Small intestine (tissue), 7 donors: ENCODE results near the gene DMC1. TPM values are rescaled to one million over a fixed set of nuclear protein-coding genes. Genes with fewer than 3 reads are reported as not detected.
"Not testable (repeated sequence)": the region's sequence is repeated elsewhere in the genome, so short reads cannot be mapped to it uniquely, and the experiment has no call there.

Source experiments
- DNase-seq, 2 donors: peaks; one replicate each; pipeline versions ENCODE4 v3.0.0 to v3.0.0-alpha.2; 2013
- FAIRE-seq: peaks from 2 replicates; lab custom pipeline; 2012; peaks lifted over from hg19 to GRCh38; lab: Jason Lieb, UNC
- H3K27ac ChIP-seq, 3 donors: one replicate each; pipeline ENCODE4 v1.5.1; 2013; ENCODE audit warnings: low read length in 2 of 3, mild to moderate bottlenecking in 2 of 3, control low read depth in 1 of 3, inconsistent platforms in 1 of 3, low read depth in 1 of 3, moderate library complexity in 1 of 3
- H3K27me3 ChIP-seq, 3 donors: one replicate each; pipeline ENCODE4 v1.6.1; 2013; ENCODE audit warnings: low read length in 3 of 3, inconsistent platforms in 1 of 3; ENCODE audit not compliant: control insufficient read depth in 3 of 3, insufficient read depth in 3 of 3
- H3K36me3 ChIP-seq, 3 donors: one replicate each; pipeline ENCODE4 v1.6.1; 2013; ENCODE audit warnings: low read length in 3 of 3, inconsistent platforms in 1 of 3, low read depth in 1 of 3, mild to moderate bottlenecking in 1 of 3, moderate library complexity in 1 of 3; ENCODE audit not compliant: control insufficient read depth in 3 of 3, insufficient read depth in 2 of 3
- H3K4me1 ChIP-seq, 3 donors: one replicate each; pipeline ENCODE4 v1.6.1; 2013; ENCODE audit warnings: low read length in 2 of 3, inconsistent platforms in 1 of 3, low read depth in 1 of 3, mild to moderate bottlenecking in 1 of 3, moderate library complexity in 1 of 3; ENCODE audit not compliant: control insufficient read depth in 3 of 3, insufficient read depth in 2 of 3
- H3K4me3 ChIP-seq, 3 donors: one replicate each; pipeline ENCODE4 v1.5.1; 2013; ENCODE audit warnings: low read length in 3 of 3, control low read depth in 1 of 3, inconsistent platforms in 1 of 3, low read depth in 1 of 3, mild to moderate bottlenecking in 1 of 3, moderate library complexity in 1 of 3
- H3K9me3 ChIP-seq, 2 donors: one replicate each; pipeline ENCODE4 v1.6.1; 2013; ENCODE audit warnings: low read depth in 1 of 2, low read length in 1 of 2; ENCODE audit not compliant: control insufficient read depth in 2 of 2, insufficient read depth in 1 of 2
- WGBS, 3 donors: extraction: QIAGEN DNeasy Blood & Tissue Kit; methylation state at CpG; one replicate each; pipeline ENCODE4 v1.1.7; 2013; 5-methylcytosine and 5-hydroxymethylcytosine counted together
- polyA plus RNA-seq, 4 donors: library from polyadenylated mRNA; stranded (reverse) in 3 of 4; unstranded in 1 of 4; fragments of 200-250 nt in 3 of 4; fragments of 120-200 nt in 1 of 4; gene quantifications; one replicate each; pipeline versions ENCODE4 v1.2.1 to v1.2.3, GENCODE V29; 2013
- donor health status: healthy with polysubstance abuse.
- donor health status: control.
- donor health status: control.
- donor health status: Bipolar disorder and iron deficiency.
- donor health status: healthy.

The DMC1 gene
- polyA plus RNA-seq, 4 donors, result 0.70 to 2.1 TPM; not detected in 2

- Histone ChIP-seq H3K27ac (peak overlapping the region in 1 of 3 donors; percentile 10), H3K36me3 (peaks cover 3 to 31% (median 8%) of the 10 kb centered on the region in 3 donors), H3K4me1 (peaks cover 0 to 7% (median 0%) of the 10 kb centered on the region in 3 donors), H3K27me3 (no peaks in the 10 kb centered on the region), H3K4me3 (no peak overlapping the region), H3K9me3 (no peaks in the 10 kb centered on the region)
- FAIRE-seq (no peak), DNase-seq (peak in 1 of 2 donors; percentile 56)
- WGBS, 3 donors, result 25 to 67% (median 45%) methylated on average over 1 of the region's 1 CpG
Measured at GRCh38 chr22:38477585-38477984, 92.4 kb downstream of the DMC1 start.

GRCh38 chr22:38474003-38474607 is 95.9 kb downstream of the DMC1 start:
- WGBS, 3 donors, result 74 to 82% (median 78%) methylated on average over 10 of the region's 10 CpGs
- Histone ChIP-seq H3K27ac (no peak overlapping the region), H3K4me3 (no peak overlapping the region), H3K27me3 (no peaks in the 10 kb centered on the region), H3K9me3 (no peaks in the 10 kb centered on the region), H3K4me1 (peaks cover 0 to 7% (median 0%) of the 10 kb centered on the region in 3 donors), H3K36me3 (peaks cover 0 to 21% (median 0%) of the 10 kb centered on the region in 3 donors)
- DNase-seq (no peak), FAIRE-seq (no peak)

DNA sequence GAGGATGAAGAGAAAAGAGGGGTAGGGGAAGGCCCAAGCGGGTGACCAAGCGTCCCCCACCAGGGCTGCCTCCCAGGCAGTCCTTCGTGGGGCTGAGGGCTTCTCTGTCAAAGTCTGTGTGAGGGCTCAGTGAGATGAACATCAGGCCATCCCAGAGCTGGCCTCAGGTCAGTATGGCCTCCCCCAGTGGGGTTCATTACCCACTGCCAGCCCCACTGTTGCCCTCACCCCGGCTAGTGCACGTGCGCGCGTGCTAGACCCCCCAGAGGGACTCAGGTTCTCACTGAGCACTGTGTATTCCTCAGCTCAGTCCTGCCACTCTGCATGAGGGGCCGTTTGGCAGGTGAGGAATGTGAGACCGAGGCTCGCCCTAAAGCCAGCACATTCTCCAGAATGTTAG is 98.7 kb downstream of the DMC1 start:
- DNase-seq (no peak), FAIRE-seq (no peak)
- H3K27me3 ChIP-seq, result peaks cover 0 to 12% (median 0%) of the 10 kb centered on the region in 3 donors
- no peak overlapping the region for H3K4me3 ChIP-seq
- H3K36me3 ChIP-seq, result peaks cover 0 to 19% (median 0%) of the 10 kb centered on the region in 3 donors
- no peaks in the 10 kb centered on the region for H3K9me3 ChIP-seq
- 88 to 90% (median 89%) methylated on average over 11 of the region's 11 CpGs for WGBS, 3 donors
- peaks cover 0 to 15% (median 0%) of the 10 kb centered on the region in 3 donors for H3K4me1 ChIP-seq
- no peak overlapping the region for H3K27ac ChIP-seq

GRCh38 chr22:38470179-38470578 is 99.8 kb downstream of the DMC1 start:
- whole genome bisulfite sequencing, 3 donors, result 91 to 93% (median 93%) methylated on average over 10 of the region's 10 CpGs
- H3K4me3 ChIP-seq, FAIRE-seq, H3K9me3 ChIP-seq, DNase-seq, H3K27ac ChIP-seq: not testable (repeated sequence)
- Histone ChIP-seq H3K4me1 (peaks cover 0 to 15% (median 0%) of the 10 kb centered on the region in 3 donors), H3K36me3 (peaks cover 0 to 17% (median 0%) of the 10 kb centered on the region in 3 donors), H3K27me3 (peaks cover 0 to 12% (median 0%) of the 10 kb centered on the region in 3 donors)

DNA sequence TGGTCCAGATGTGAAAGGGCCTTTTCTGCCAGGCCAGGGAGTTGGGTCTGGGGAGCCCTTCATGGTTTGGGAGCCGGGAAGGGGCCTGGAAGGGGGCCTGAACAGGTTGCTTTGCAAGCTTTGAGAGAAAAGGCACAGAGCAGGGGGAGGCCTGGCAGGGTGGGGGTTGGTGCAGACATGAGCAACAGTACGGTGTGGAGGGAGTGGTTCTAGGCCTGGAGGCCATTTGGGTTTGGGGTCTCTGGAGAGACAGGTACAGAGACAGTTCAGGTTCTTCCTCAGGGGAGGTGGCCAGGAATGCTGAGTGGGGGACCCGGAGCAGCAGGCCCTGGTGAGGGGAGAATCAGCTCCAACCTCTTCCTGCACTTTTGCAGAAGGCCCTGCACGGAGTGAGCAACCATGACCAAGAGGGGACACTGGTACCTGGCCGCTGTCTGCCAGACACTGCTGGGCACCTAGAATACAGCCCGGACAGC is 100.6 kb downstream of the DMC1 start:
- peaks cover 0 to 12% (median 0%) of the 10 kb centered on the region in 3 donors for H3K27me3 ChIP-seq
- FAIRE-seq (no peak), DNase-seq (no peak)
- WGBS, 3 donors, result 91 to 95% (median 95%) methylated on average over 6 of the region's 6 CpGs
- peaks cover 0 to 15% (median 0%) of the 10 kb centered on the region in 3 donors for H3K4me1 ChIP-seq
- no peak overlapping the region for H3K4me3 ChIP-seq
- H3K9me3 ChIP-seq, result no peaks in the 10 kb centered on the region
- H3K36me3 ChIP-seq, result peaks cover 0 to 14% (median 0%) of the 10 kb centered on the region in 3 donors
- no peak overlapping the region for H3K27ac ChIP-seq

Other genes with a start within 250 kb of the DMC1 start
- gene KCNJ4, start 115.0 kb downstream of the DMC1 start, polyA plus RNA-seq, result 1 to 10 TPM in 1 of 4 donors, under 1 TPM in 1, not detected in 2; 0.06 to 2.1 TPM
- gene KDELR3, start 102.1 kb downstream of the DMC1 start, polyA plus RNA-seq, result 10 to 100 TPM in 2 of 4 donors, 1 to 10 TPM in 2; 6.5 to 60.6 (median 10.7) TPM
- gene DDX17, start 63.9 kb downstream of the DMC1 start, polyA plus RNA-seq, result 100 to 1,000 TPM in 3 of 4 donors, 10 to 100 TPM in 1; 72.4 to 477 (median 104) TPM
- under 1 TPM in 2 of 4 donors, not detected in 2; 0.36 to 0.71 TPM for gene FAM227A, start 86.2 kb upstream of the DMC1 start, polyA plus RNA-seq
- 10 to 100 TPM; 17.3 to 39.4 (median 31.9) TPM for gene CBY1, start 86.5 kb upstream of the DMC1 start, polyA plus RNA-seq
- 10 to 100 TPM; 42.5 to 82.5 (median 52.0) TPM for gene TOMM22, start 111.8 kb upstream of the DMC1 start, polyA plus RNA-seq
- 10 to 100 TPM; 34.6 to 90.5 (median 56.4) TPM for gene JOSD1, start 130.8 kb upstream of the DMC1 start, polyA plus RNA-seq
- gene GTPBP1, start 135.8 kb upstream of the DMC1 start, polyA plus RNA-seq, result 10 to 100 TPM; 13.0 to 60.5 (median 24.0) TPM
- 10 to 100 TPM; 19.0 to 94.2 (median 43.4) TPM for gene SUN2, start 185.8 kb upstream of the DMC1 start, polyA plus RNA-seq
- 10 to 100 TPM in 2 of 4 donors, 1 to 10 TPM in 2; 9.2 to 17.4 (median 12.8) TPM for gene DNAL4, start 224.0 kb upstream of the DMC1 start, polyA plus RNA-seq